WTC11 (cell line): ENCODE data around the gene CLEC14A. TPM values are rescaled to one million over a fixed set of nuclear protein-coding genes. Genes with fewer than 3 reads are reported as not detected.

Experiments used
- ATAC-seq: fragments of 200-7000 bp; cut with Tn5 transposase; 2 replicates; pipeline ENCODE4 v1.10.0; 2021; ENCODE audit warnings: mild to moderate bottlenecking, moderate library complexity
- CTCF ChIA-PET: fragments of 300-600 bp; sonication (Branson Sonifier 250); formaldehyde crosslinking; loops from one replicate; lab custom pipeline; 2021; ENCODE audit warnings: antibody characterized with exemption; lab: Charles Lee
- POLR2A ChIA-PET: fragments of 350-600 bp; sonication (Branson Sonifier 250); formaldehyde crosslinking; loops from one replicate; lab custom pipeline; 2021; ENCODE audit warnings: antibody characterized with exemption; lab: Charles Lee
- DNase-seq: peaks from one replicate; pipeline ENCODE4 v3.0.0; 2021; ENCODE audit warnings: low spot score
- H3K27ac Mint-ChIP-seq: 2 replicates; pipeline ENCODE4 v1.8.0; 2021; ENCODE audit warnings: mixed read lengths
- H3K27me3 Mint-ChIP-seq: 2 replicates; pipeline ENCODE4 v1.8.0; 2021; ENCODE audit warnings: low read depth, mild to moderate bottlenecking, moderate library complexity, mixed read lengths
- H3K36me3 Mint-ChIP-seq: 2 replicates; pipeline ENCODE4 v1.8.0; 2021; ENCODE audit warnings: mixed read lengths
- H3K4me1 Mint-ChIP-seq: 2 replicates; pipeline ENCODE4 v1.8.0; 2022; ENCODE audit warnings: mixed read lengths
- H3K4me3 Mint-ChIP-seq: 2 replicates; pipeline ENCODE4 v1.8.0; 2021; ENCODE audit warnings: mild to moderate bottlenecking, moderate library complexity, mixed read lengths
- H3K9me3 Mint-ChIP-seq: 2 replicates; pipeline ENCODE4 v1.8.0; 2021; ENCODE audit warnings: mixed read lengths
- ATF1 ChIP-seq: sonication (generic); formaldehyde crosslinking; IDR thresholded peaks from 2 replicates; pipeline ENCODE4 v1.8.1; 2023; ENCODE audit warnings: mild to moderate bottlenecking, moderate library complexity, missing genetic modification reagents
- ATF2 ChIP-seq: sonication (generic); formaldehyde crosslinking; IDR thresholded peaks from 2 replicates; pipeline ENCODE4 v1.8.1; 2022; ENCODE audit warnings: low read depth, missing genetic modification reagents, borderline replicate concordance
- CREB1 ChIP-seq: sonication (generic); formaldehyde crosslinking; IDR thresholded peaks from 2 replicates; pipeline ENCODE4 v1.8.0; 2023; ENCODE audit warnings: mild to moderate bottlenecking, missing genetic modification reagents
- CREM ChIP-seq: sonication (generic); formaldehyde crosslinking; IDR thresholded peaks from 2 replicates; pipeline ENCODE4 v1.8.1; 2022; ENCODE audit warnings: mild to moderate bottlenecking, missing genetic modification reagents, moderate library complexity
- ELF4 ChIP-seq: sonication (generic); formaldehyde crosslinking; IDR thresholded peaks from 2 replicates; pipeline ENCODE4 v1.8.1; 2022; ENCODE audit warnings: low read depth, mild to moderate bottlenecking, moderate library complexity, missing genetic modification reagents
- EMX1 ChIP-seq: fragments of 250-450 bp; sonication (Bioruptor Pico); IDR thresholded peaks from 2 replicates; pipeline ENCODE4 v1.8.0; 2021; ENCODE audit warnings: mild to moderate bottlenecking
- ESRRA ChIP-seq: sonication (generic); formaldehyde crosslinking; IDR thresholded peaks from 2 replicates; pipeline ENCODE4 v1.8.1; 2022; ENCODE audit warnings: mild to moderate bottlenecking, missing genetic modification reagents, borderline replicate concordance
- ETV6 ChIP-seq: sonication (generic); formaldehyde crosslinking; IDR thresholded peaks from 2 replicates; pipeline ENCODE4 v1.8.1; 2022; ENCODE audit warnings: mild to moderate bottlenecking, missing genetic modification reagents
- HMGXB4 ChIP-seq: sonication (generic); formaldehyde crosslinking; IDR thresholded peaks from 2 replicates; pipeline ENCODE4 v1.8.1; 2023; ENCODE audit warnings: mild to moderate bottlenecking, moderate library complexity, missing genetic modification reagents
- MXD4 ChIP-seq: fragments of 250-450 bp; sonication (Bioruptor Pico); IDR thresholded peaks from 2 replicates; pipeline ENCODE4 v1.8.0; 2021; ENCODE audit warnings: mild to moderate bottlenecking, moderate library complexity, borderline replicate concordance
- PREB ChIP-seq: sonication (generic); formaldehyde crosslinking; IDR thresholded peaks from 2 replicates; pipeline ENCODE4 v1.8.1; 2022; ENCODE audit warnings: mild to moderate bottlenecking, missing genetic modification reagents, moderate library complexity, borderline replicate concordance
- USF2 ChIP-seq: sonication (generic); formaldehyde crosslinking; IDR thresholded peaks from 2 replicates; pipeline ENCODE4 v1.8.1; 2023; ENCODE audit warnings: mild to moderate bottlenecking, missing genetic modification reagents, moderate library complexity
- ZNF138 ChIP-seq: sonication (generic); formaldehyde crosslinking; conservative IDR thresholded peaks from 2 replicates; pipeline ENCODE4 v1.8.1; 2022; ENCODE audit warnings: mild to moderate bottlenecking, moderate library complexity, missing genetic modification reagents
- ZNF219 ChIP-seq: sonication (generic); formaldehyde crosslinking; IDR thresholded peaks from 2 replicates; pipeline ENCODE4 v1.8.0; 2023; ENCODE audit warnings: missing genetic modification reagents, mild to moderate bottlenecking, borderline replicate concordance
- ZNF416 ChIP-seq: fragments of 250-450 bp; sonication (Bioruptor Pico); IDR thresholded peaks from 2 replicates; pipeline ENCODE4 v1.9.0; 2021; ENCODE audit warnings: mild to moderate bottlenecking, inconsistent platforms
- ZNF423 ChIP-seq: fragments of 250-450 bp; sonication (Bioruptor Pico); IDR thresholded peaks from 2 replicates; pipeline ENCODE4 v2.1.2; 2022; ENCODE audit warnings: mild to moderate bottlenecking, moderate library complexity
- ZSCAN18 ChIP-seq: fragments of 250-450 bp; sonication (Bioruptor Pico); IDR thresholded peaks from 2 replicates; pipeline ENCODE4 v2.1.2; 2022; ENCODE audit warnings: mild to moderate bottlenecking, moderate library complexity
- total RNA-seq: library from RNA; stranded (reverse); gene quantifications from 3 replicates; pipeline ENCODE4 v1.2.3, GENCODE V29; 2021

The CLEC14A gene
- total RNA-seq, 1 experiment from 2014 or later, result 0.15 TPM

GRCh38 chr14:38302966-38303365 lies 47.1 kb upstream of the CLEC14A start:
- ATAC-seq (no peak), DNase-seq (no peak)
- Mint-ChIP-seq H3K9me3 (peaks cover 17% of the 10 kb centered on the region), H3K36me3 (no peaks in the 10 kb centered on the region), H3K27me3 (no peaks in the 10 kb centered on the region; the same call in none of the 2 replicates), H3K4me3 (no peak overlapping the region), H3K4me1 (peaks cover 10% of the 10 kb centered on the region), H3K27ac (no peak overlapping the region)
- no peak for TF ChIP-seq ATF1
- no peak for TF ChIP-seq USF2 (CRISPR knock-in tag)
- CTCF ChIA-PET, result no interaction called here
- POLR2A ChIA-PET, result interaction anchor here (0.5 kb wide), 1 partner anchor 12 kb away, joined by 4 read pairs; no protein-coding TSS in a partner anchor

- Mint-ChIP-seq H3K36me3 (no peaks in the 10 kb centered on the region), H3K9me3 (peaks cover 17% of the 10 kb centered on the region), H3K27ac (no peak overlapping the region), H3K4me1 (peaks cover 10% of the 10 kb centered on the region), H3K4me3 (no peak overlapping the region), H3K27me3 (no peaks in the 10 kb centered on the region; the same call in 1 of the 2 replicates)
- ChIA-PET CTCF (no interaction called here), POLR2A (no interaction called here)
- no peak for TF ChIP-seq ESRRA (CRISPR knock-in tag)
- no peak for TF ChIP-seq CREM (CRISPR knock-in tag)
- TF ChIP-seq ZNF138, result no peak
- TF ChIP-seq EMX1 (CRISPR knock-in tag), result no peak
- TF ChIP-seq ZNF219 (CRISPR knock-in tag), result no peak
- no peak for TF ChIP-seq MXD4 (CRISPR knock-in tag)
- no peak for TF ChIP-seq USF2 (CRISPR knock-in tag)
- TF ChIP-seq ETV6 (CRISPR knock-in tag), result no peak
- TF ChIP-seq PREB (CRISPR knock-in tag), result no peak
- TF ChIP-seq ZNF423, result no peak
- TF ChIP-seq ELF4 (CRISPR knock-in tag), result no peak
- no peak for TF ChIP-seq ZSCAN18 (CRISPR knock-in tag)
- no peak for TF ChIP-seq HMGXB4 (CRISPR knock-in tag)
- TF ChIP-seq CREB1 (CRISPR knock-in tag), result no peak
- no peak for TF ChIP-seq ZNF416
- TF ChIP-seq ATF2, result no peak
- no peak for ATAC-seq
- no peak for DNase-seq
These were observed 46.1 kb upstream of the CLEC14A start for GRCh38 chr14:38302034-38302433.
